AG04449 (cell line): ENCODE data around the gene ABHD17C.

ENCODE experiments used
- CTCF ChIA-PET: fragments of 350-600 bp; formaldehyde crosslinking; extraction: SDS; loops from one replicate; lab custom pipeline; 2021; ENCODE audit warnings: antibody characterized with exemption; lab: Yijun Ruan, JAX
- POLR2A ChIA-PET: fragments of 400-600, 350-600 bp; formaldehyde crosslinking; extraction: SDS; loops from one replicate; lab custom pipeline; 2020; ENCODE audit warnings: antibody characterized with exemption, inconsistent platforms; lab: Yijun Ruan, JAX
- DNase-seq: peaks from one replicate; pipeline ENCODE4 v3.0.0-alpha.2; 2010; ENCODE audit warnings: low read depth, low spot score
- H3K4me3 ChIP-seq: 2 replicates; pipeline ENCODE4 v1.5.1; 2011; ENCODE audit warnings: low read depth, mild to moderate bottlenecking, control low read depth, low read length
- CTCF ChIP-seq: IDR thresholded peaks from one replicate; pipeline ENCODE4 v1.5.1; 2011; ENCODE audit warnings: mild to moderate bottlenecking, moderate library complexity, low read length, control low read depth, inconsistent platforms; ENCODE audit not compliant: insufficient read depth; ENCODE audit errors: missing control alignments

The ABHD17C gene

GRCh38 chr15:80780416-80781221 is 85.5 kb downstream of the ABHD17C start:
- no peak for DNase-seq
- ChIA-PET CTCF (interaction anchor here (0.8 to 6.9 kb wide), 18 partner anchors 10 to 486 kb away, joined by 3 to 285 read pairs (median 11); partner anchors contain the start of gene ABHD17C), POLR2A (interaction anchor here (0.6 to 2.7 kb wide), 5 partner anchors 187 to 325 kb away, joined by 4 to 16 read pairs (median 7); no protein-coding TSS in a partner anchor)
- peak overlapping the region; percentile 76 for H3K4me3 ChIP-seq
- no peak for TF ChIP-seq CTCF

GRCh38 chr15:80783260-80783659 is 88.2 kb downstream of the ABHD17C start:
- POLR2A ChIA-PET, result no interaction called here
- DNase-seq, result no peak
- TF ChIP-seq CTCF, result no peak
- H3K4me3 ChIP-seq, result no peak overlapping the region; the same call in none of the 2 replicates
- CTCF ChIA-PET, result interaction anchor here (0.8 to 3.1 kb wide), 7 partner anchors 10 to 483 kb away, joined by 3 to 21 read pairs (median 4); no protein-coding TSS in a partner anchor

GRCh38 chr15:80785335-80785734 is 90.2 kb downstream of the ABHD17C start:
- DNase-seq, result no peak
- POLR2A ChIA-PET, result no interaction called here
- no peak for TF ChIP-seq CTCF
- CTCF ChIA-PET, result interaction anchor here (0.7 to 6.3 kb wide), 11 partner anchors 9 to 480 kb away, joined by 3 to 52 read pairs (median 4); no protein-coding TSS in a partner anchor
- H3K4me3 ChIP-seq, result no peak overlapping the region; the same call in 1 of the 2 replicates

- DNase-seq, result no peak
- no peak for TF ChIP-seq CTCF
- no peak overlapping the region for H3K4me3 ChIP-seq
- CTCF ChIA-PET, result interaction anchor here (0.7 to 6.3 kb wide), 10 partner anchors 9 to 480 kb away, joined by 3 to 52 read pairs (median 4); no protein-coding TSS in a partner anchor
- POLR2A ChIA-PET, result no interaction called here
Measured at GRCh38 chr15:80785811-80786354, 90.8 kb downstream of the ABHD17C start.

GRCh38 chr15:80787316-80787715 is 92.2 kb downstream of the ABHD17C start:
- peak; percentile 29 for TF ChIP-seq CTCF
- DNase-seq, result no peak
- CTCF ChIA-PET, result interaction anchor here (1.0 to 8.2 kb wide), 9 partner anchors 9 to 478 kb away, joined by 3 to 69 read pairs (median 4); partner anchors contain the start of gene CEMIP
- POLR2A ChIA-PET, result interaction anchor here (0.9 to 2.6 kb wide), 3 partner anchors 8 to 308 kb away, joined by 3 to 10 read pairs (median 3); partner anchors contain the start of gene CEMIP
- no peak overlapping the region for H3K4me3 ChIP-seq
